PC-9 (cell line): ENCODE data around the gene VAMP3.

ENCODE experiments used
- CTCF ChIP-seq: fragments of 200-600 bp; sonication (generic); conservative IDR thresholded peaks from 2 replicates; pipeline ENCODE4 v1.6.1; 2017; ENCODE audit warnings: mixed run types, antibody characterized with exemption, mild to moderate bottlenecking, moderate library complexity
- EZH2 ChIP-seq: fragments of 200-600 bp; sonication (generic); IDR thresholded peaks from 2 replicates; pipeline ENCODE4 v1.8.0; 2017; ENCODE audit warnings: antibody characterized with exemption, low read depth

GRCh38 chr1:7824701-7825100 lies 53.6 kb downstream of the VAMP3 start:
- TF ChIP-seq EZH2 (no peak), CTCF (no peak)
